OCI-LY3 (cell line): ENCODE measurements around the gene GAS2L1.

ENCODE experiments used
- H2AFZ ChIP-seq: fragments of 200-600, 300-600 bp; shearing (Covaris generic); 2 replicates; pipeline ENCODE4 v1.6.0; 2014; ENCODE audit warnings: antibody characterized with exemption, low read depth, low read length
- H3K27ac ChIP-seq: fragments of 200-600, 300-600 bp; sonication (generic); 2 replicates; pipeline ENCODE4 v1.5.1; 2014; ENCODE audit warnings: mild to moderate bottlenecking, low read length, moderate library complexity, mixed read lengths
- H3K27me3 ChIP-seq: fragments of 200-600, 300-600 bp; sonication (generic); 2 replicates; pipeline ENCODE4 v1.6.1; 2014; ENCODE audit warnings: low read depth, low read length, mixed read lengths
- H3K36me3 ChIP-seq: fragments of 200-600, 300-600 bp; sonication (generic); replicated peaks from 2 replicates; pipeline ENCODE3; 2014; ENCODE audit warnings: low read depth, low read length, mixed read lengths
- H3K4me1 ChIP-seq: fragments of 300-600, 200-600 bp; sonication (generic); 2 replicates; pipeline ENCODE4 v1.6.1; 2014; ENCODE audit warnings: low read length, mixed read lengths
- H3K4me2 ChIP-seq: fragments of 200-600, 300-600 bp; sonication (generic); 2 replicates; pipeline ENCODE4 v1.6.1; 2014; ENCODE audit warnings: low read length, mixed read lengths
- H3K4me3 ChIP-seq: fragments of 300-600, 200-600 bp; sonication (generic); 2 replicates; pipeline ENCODE4 v1.5.1; 2014; ENCODE audit warnings: antibody characterized with exemption, mild to moderate bottlenecking, low read length, moderate library complexity
- H3K79me2 ChIP-seq: fragments of 300-600, 200-600 bp; shearing (Covaris generic); 2 replicates; pipeline ENCODE4 v1.6.1; 2014; ENCODE audit warnings: mild to moderate bottlenecking, low read length, mixed read lengths
- H3K9ac ChIP-seq: fragments of 300-600, 200-600 bp; shearing (Covaris generic); 2 replicates; pipeline ENCODE4 v1.6.0; 2014; ENCODE audit warnings: mild to moderate bottlenecking, low read length, moderate library complexity
- H3K9me3 ChIP-seq: fragments of 200-600, 300-600 bp; shearing (Covaris generic); 2 replicates; pipeline ENCODE4 v1.6.1; 2014; ENCODE audit warnings: low read length, mixed read lengths; ENCODE audit not compliant: insufficient read depth
- H4K20me1 ChIP-seq: fragments of 200-600, 300-600 bp; sonication (generic); 2 replicates; pipeline ENCODE4 v1.6.1; 2016; ENCODE audit warnings: low read length, mixed read lengths; ENCODE audit not compliant: insufficient read depth
- EZH2phosphoT487 ChIP-seq: fragments of 200-600 bp; shearing (Covaris generic); IDR thresholded peaks from 2 replicates; pipeline ENCODE4 v1.6.1; 2018; ENCODE audit warnings: antibody characterized with exemption, mixed run types, low read depth
- TF ChIP-seq, protein P1 (sequence below): fragments of 200-600, 300-600 bp; sonication (generic); IDR thresholded peaks from 2 replicates; pipeline ENCODE4 v1.5.1; 2014; ENCODE audit warnings: antibody characterized with exemption, low read length, low read depth

Gene GAS2L1

DNA sequence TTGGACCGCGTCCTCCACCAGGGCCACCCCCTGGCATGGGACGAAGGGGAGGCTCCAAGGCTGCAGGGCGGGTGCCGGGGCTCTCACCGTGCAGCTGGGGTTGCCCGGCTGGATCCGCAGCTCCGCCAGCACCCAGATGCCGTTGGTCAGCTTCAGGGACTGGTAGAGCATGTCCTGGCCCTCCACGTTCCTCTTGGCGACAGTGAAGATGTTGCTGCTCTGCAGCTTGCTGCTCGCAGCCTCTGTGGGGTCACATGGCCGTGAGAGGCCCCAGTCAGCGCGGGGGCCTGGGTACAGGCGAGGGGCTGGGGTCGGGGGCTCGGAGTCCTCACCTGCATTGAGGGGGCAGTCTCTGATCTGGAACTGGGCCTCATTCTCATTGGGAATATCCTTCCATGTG, 23.8 kb downstream of the GAS2L1 start:
- H4K20me1 ChIP-seq: no peaks in the 10 kb centered on the region
- no peaks in the 10 kb centered on the region for H3K9me3 ChIP-seq
- TF ChIP-seq, protein P1, sequence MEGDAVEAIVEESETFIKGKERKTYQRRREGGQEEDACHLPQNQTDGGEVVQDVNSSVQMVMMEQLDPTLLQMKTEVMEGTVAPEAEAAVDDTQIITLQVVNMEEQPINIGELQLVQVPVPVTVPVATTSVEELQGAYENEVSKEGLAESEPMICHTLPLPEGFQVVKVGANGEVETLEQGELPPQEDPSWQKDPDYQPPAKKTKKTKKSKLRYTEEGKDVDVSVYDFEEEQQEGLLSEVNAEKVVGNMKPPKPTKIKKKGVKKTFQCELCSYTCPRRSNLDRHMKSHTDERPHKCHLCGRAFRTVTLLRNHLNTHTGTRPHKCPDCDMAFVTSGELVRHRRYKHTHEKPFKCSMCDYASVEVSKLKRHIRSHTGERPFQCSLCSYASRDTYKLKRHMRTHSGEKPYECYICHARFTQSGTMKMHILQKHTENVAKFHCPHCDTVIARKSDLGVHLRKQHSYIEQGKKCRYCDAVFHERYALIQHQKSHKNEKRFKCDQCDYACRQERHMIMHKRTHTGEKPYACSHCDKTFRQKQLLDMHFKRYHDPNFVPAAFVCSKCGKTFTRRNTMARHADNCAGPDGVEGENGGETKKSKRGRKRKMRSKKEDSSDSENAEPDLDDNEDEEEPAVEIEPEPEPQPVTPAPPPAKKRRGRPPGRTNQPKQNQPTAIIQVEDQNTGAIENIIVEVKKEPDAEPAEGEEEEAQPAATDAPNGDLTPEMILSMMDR: no peak
- H2AFZ ChIP-seq: no peak overlapping the region
- H3K36me3 ChIP-seq: peaks cover 66% of the 10 kb centered on the region
- H3K9ac ChIP-seq: no peak overlapping the region
- H3K27ac ChIP-seq: no peak overlapping the region
- no peaks in the 10 kb centered on the region for H3K27me3 ChIP-seq
- H3K4me3 ChIP-seq: no peak overlapping the region
- no peak overlapping the region for H3K4me2 ChIP-seq
- no peaks in the 10 kb centered on the region for H3K79me2 ChIP-seq
- no peaks in the 10 kb centered on the region for H3K4me1 ChIP-seq

DNA sequence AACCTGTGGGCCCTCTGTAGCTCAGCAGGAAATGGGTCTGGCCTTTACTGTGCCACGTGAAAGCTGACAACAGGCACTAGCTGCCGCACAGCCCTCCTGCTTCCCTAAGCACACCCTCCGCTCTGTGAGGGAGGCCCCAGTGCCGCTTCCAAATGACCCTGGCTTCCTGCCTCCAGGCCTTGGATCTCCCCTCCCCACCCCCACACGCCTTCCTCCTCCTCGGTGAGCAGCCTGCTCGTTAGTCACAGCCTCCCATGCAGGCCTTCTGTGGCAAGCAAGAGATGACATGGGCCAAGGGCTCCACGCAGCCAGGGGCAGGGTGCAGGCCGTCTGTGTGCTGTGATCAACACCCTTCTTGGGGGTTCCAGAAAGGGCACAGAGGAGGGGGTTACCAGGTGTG, 24.3 kb downstream of the GAS2L1 start:
- no peaks in the 10 kb centered on the region for H3K27me3 ChIP-seq
- H4K20me1 ChIP-seq: no peaks in the 10 kb centered on the region
- no peaks in the 10 kb centered on the region for H3K9me3 ChIP-seq
- H3K27ac ChIP-seq: no peak overlapping the region
- H3K9ac ChIP-seq: no peak overlapping the region
- H3K4me1 ChIP-seq: no peaks in the 10 kb centered on the region
- no peak overlapping the region for H3K4me3 ChIP-seq
- peaks cover 63% of the 10 kb centered on the region for H3K36me3 ChIP-seq
- no peak overlapping the region for H3K4me2 ChIP-seq
- TF ChIP-seq, protein P1: no peak
- no peak for TF ChIP-seq EZH2phosphoT487
- H3K79me2 ChIP-seq: no peaks in the 10 kb centered on the region
- H2AFZ ChIP-seq: no peak overlapping the region

DNA sequence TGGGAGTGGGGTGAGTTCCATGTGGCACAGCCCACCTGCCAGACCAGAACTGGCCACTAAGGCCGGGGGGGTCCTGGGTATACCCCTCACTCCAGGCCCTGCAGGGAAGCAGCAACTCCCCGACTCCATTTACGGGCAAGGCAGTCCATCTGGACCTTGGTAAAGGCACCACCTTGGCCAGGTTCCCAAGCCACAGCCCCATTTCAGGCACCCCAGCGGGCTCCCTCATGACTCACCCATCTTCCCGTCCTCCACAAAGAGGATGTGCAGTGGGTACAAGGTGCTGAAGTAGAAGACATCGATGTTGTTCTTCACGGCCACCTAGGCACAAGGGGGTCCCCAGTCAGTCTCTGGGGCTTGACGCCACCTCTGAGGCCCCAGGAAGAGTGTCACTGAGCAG, 24.8 kb downstream of the GAS2L1 start:
- Histone ChIP-seq H3K27ac (no peak overlapping the region), H3K4me2 (no peak overlapping the region), H3K4me1 (no peaks in the 10 kb centered on the region), H3K27me3 (no peaks in the 10 kb centered on the region), H4K20me1 (no peaks in the 10 kb centered on the region), H3K79me2 (no peaks in the 10 kb centered on the region), H3K4me3 (no peak overlapping the region), H3K9ac (no peak overlapping the region), H3K36me3 (peaks cover 64% of the 10 kb centered on the region), H3K9me3 (no peaks in the 10 kb centered on the region), H2AFZ (no peak overlapping the region)
- TF ChIP-seq, protein P1: no peak
- TF ChIP-seq EZH2phosphoT487: no peak

DNA sequence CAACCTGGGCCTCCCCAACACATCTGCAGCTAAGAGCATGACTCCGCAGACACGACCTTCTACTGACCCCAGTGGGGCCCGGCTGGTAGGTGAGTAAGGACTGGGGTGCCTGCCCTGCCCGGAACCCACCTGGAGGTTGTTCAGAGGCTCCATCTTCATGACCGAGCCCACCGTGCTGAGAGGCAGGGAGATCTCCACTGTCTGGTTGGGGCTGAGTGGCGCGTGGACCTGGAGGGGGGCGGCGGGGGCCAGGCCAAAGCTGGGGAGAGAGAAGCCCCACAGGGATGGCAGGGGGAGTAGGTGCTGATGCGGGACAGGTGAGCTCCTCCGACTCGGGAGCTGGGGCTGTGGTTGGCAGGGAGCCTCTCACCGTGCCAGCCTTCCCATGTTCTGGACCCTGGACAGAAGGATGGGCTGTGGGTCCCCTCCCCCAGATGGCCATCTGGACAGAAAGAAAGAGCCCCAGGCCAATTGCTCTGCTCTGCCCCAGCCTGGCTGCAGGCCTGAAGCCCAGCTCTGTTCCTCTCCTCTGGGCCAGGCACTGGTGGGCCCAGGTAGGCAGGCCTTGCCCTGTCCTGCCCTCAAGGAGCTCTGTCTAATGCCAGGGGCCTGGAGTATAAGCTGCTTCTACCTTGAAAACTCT, 25.3 kb downstream of the GAS2L1 start:
- no peak overlapping the region for H3K4me2 ChIP-seq
- peaks cover 63% of the 10 kb centered on the region for H3K36me3 ChIP-seq
- H3K9ac ChIP-seq: no peak overlapping the region
- no peaks in the 10 kb centered on the region for H3K9me3 ChIP-seq
- H3K27ac ChIP-seq: no peak overlapping the region
- H2AFZ ChIP-seq: no peak overlapping the region
- H3K4me1 ChIP-seq: no peaks in the 10 kb centered on the region
- no peaks in the 10 kb centered on the region for H3K27me3 ChIP-seq
- H4K20me1 ChIP-seq: no peaks in the 10 kb centered on the region
- no peaks in the 10 kb centered on the region for H3K79me2 ChIP-seq
- H3K4me3 ChIP-seq: no peak overlapping the region
- TF ChIP-seq, protein P1: no peak
- TF ChIP-seq EZH2phosphoT487: no peak
